ENCODE measurements around the gene ATP11B. TPM values are rescaled to one million over a fixed set of nuclear protein-coding genes. Genes with fewer than 3 reads are reported as not detected.
"Not testable (repeated sequence)": the region's sequence is repeated elsewhere in the genome, so short reads cannot be mapped to it uniquely, and the experiment has no call there.

Gene ATP11B
- total and polyA plus RNA-seq, 9 of the 15 experiments (the other 6 are each of a cell fraction or from before 2014, with no cell fraction given) = 11.9 to 68.7 (median 41.8) TPM

DNA sequence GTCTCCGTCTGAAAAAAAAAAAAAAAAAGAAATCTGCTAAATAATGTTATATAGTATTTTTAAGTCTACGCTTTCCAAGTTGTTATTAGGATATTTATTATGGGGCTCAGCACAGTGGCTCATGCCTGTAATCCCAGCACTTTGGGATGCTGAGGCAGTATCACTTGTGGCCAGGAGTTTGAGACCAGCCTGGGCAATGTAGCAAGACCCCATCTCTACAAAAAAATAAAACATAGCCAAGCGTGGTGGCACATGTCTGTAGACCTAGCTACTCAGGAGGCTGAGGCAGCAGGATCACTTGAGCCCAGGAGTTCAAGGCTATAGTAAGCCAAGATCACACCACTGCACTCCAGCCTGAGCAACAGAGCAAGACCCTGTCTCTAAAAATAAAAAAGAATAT is 77.6 kb downstream of the ATP11B start:
- H3K9me1 ChIP-seq (ENCODE audit: control insufficient read depth, insufficient read depth, low read length); DNase-seq (ENCODE audit: extremely low read depth in 1 of 4, low spot score in 3 of 4); FAIRE-seq; H3K9ac ChIP-seq (ENCODE audit: insufficient read depth in 1 of 2, low read depth in 2 of 2, low read length in 2 of 2); intact Hi-C loops (cut with micrococcal nuclease); in situ Hi-C loops (cut with MboI); H3K4me3 ChIP-seq; H3K9me3 ChIP-seq (replicated peaks; ENCODE audit: control insufficient read depth, insufficient read depth, low read depth, low read length); H3K27ac ChIP-seq (ENCODE audit: extremely low read depth, low read depth, low read length); H3K4me2 ChIP-seq (ENCODE audit: insufficient read depth, low read length); H4K20me1 ChIP-seq (replicated peaks; ENCODE audit: control insufficient read depth, insufficient read depth, low read length); BruUV-seq (replicated peaks); POLR2A ChIA-PET; CTCF ChIA-PET (ENCODE audit: low intra/inter-chr PET ratio); H3K79me2 ChIP-seq (ENCODE audit: control insufficient read depth, insufficient read depth, low read length); ATAC-seq; H3K4me1 ChIP-seq (replicated peaks in 1 of 2; ENCODE audit: control insufficient read depth in 2 of 2, insufficient read depth in 2 of 2, low read length in 2 of 2); H3K27me3 ChIP-seq (ENCODE audit: control insufficient read depth in 2 of 2, insufficient read depth in 2 of 2, low read length in 2 of 2); H2AFZ ChIP-seq (ENCODE audit: low read depth, low read length): not testable (repeated sequence)
- 98% methylated on average over 2 of the region's 3 CpGs for WGBS (ENCODE audit: insufficient coverage, low coverage, missing lambda C conversion rate)
- peaks cover 74% of the 10 kb centered on the region for H3K36me3 ChIP-seq (ENCODE audit: control insufficient read depth, insufficient read depth, low read length)
- peak; percentile 81 for TF ChIP-seq ZNF121 (CRISPR knock-in tag; conservative IDR thresholded peaks at IDR 0.05)

GRCh38 chr3:182879031-182879611 is 85.8 kb downstream of the ATP11B start:
- Histone ChIP-seq H2AFZ (ENCODE audit: low read depth, low read length) (no peak overlapping the region), H4K20me1 (replicated peaks; ENCODE audit: control insufficient read depth, insufficient read depth, low read length) (no peaks in the 10 kb centered on the region), H3K79me2 (ENCODE audit: control insufficient read depth, insufficient read depth, low read length) (no peaks in the 10 kb centered on the region), H3K36me3 (ENCODE audit: control insufficient read depth, insufficient read depth, low read length) (peaks cover 66% of the 10 kb centered on the region), H3K9ac (ENCODE audit: insufficient read depth in 1 of 2, low read depth in 2 of 2, low read length in 2 of 2) (no peak overlapping the region), H3K27me3 (ENCODE audit: control insufficient read depth in 2 of 2, insufficient read depth in 2 of 2, low read length in 2 of 2) (no peaks in the 10 kb centered on the region), H3K4me1 (replicated peaks in 1 of 2; ENCODE audit: control insufficient read depth in 2 of 2, insufficient read depth in 2 of 2, low read length in 2 of 2) (no peaks in the 10 kb centered on the region), H3K27ac (ENCODE audit: extremely low read depth, low read depth, low read length) (no peak overlapping the region), H3K9me1 (ENCODE audit: control insufficient read depth, insufficient read depth, low read length) (no peaks in the 10 kb centered on the region), H3K4me3 (no peak overlapping the region), H3K4me2 (ENCODE audit: insufficient read depth, low read length) (no peak overlapping the region), H3K9me3 (replicated peaks; ENCODE audit: control insufficient read depth, insufficient read depth, low read depth, low read length) (no peaks in the 10 kb centered on the region)
- BruUV-seq (replicated peaks) = no TSS peak
- FAIRE-seq (no peak), ATAC-seq (no peak), DNase-seq (ENCODE audit: extremely low read depth in 1 of 4, low spot score in 3 of 4) (no peak)
- POLR2A ChIA-PET = no interaction called here
- WGBS (ENCODE audit: insufficient coverage, low coverage, missing lambda C conversion rate) = 93% methylated on average over 1 of the region's 1 CpG
- CTCF ChIA-PET (ENCODE audit: low intra/inter-chr PET ratio) = no interaction called here
- intact Hi-C loops (cut with micrococcal nuclease) (no loop called here), in situ Hi-C loops (cut with MboI) (no loop called here)
- TF ChIP-seq TAF1 (IDR thresholded peaks at IDR 0.05; ENCODE audit: control insufficient read depth, extremely low read depth, insufficient read depth, low read length, severe bottlenecking) = no peak
- TF ChIP-seq, protein P1, sequence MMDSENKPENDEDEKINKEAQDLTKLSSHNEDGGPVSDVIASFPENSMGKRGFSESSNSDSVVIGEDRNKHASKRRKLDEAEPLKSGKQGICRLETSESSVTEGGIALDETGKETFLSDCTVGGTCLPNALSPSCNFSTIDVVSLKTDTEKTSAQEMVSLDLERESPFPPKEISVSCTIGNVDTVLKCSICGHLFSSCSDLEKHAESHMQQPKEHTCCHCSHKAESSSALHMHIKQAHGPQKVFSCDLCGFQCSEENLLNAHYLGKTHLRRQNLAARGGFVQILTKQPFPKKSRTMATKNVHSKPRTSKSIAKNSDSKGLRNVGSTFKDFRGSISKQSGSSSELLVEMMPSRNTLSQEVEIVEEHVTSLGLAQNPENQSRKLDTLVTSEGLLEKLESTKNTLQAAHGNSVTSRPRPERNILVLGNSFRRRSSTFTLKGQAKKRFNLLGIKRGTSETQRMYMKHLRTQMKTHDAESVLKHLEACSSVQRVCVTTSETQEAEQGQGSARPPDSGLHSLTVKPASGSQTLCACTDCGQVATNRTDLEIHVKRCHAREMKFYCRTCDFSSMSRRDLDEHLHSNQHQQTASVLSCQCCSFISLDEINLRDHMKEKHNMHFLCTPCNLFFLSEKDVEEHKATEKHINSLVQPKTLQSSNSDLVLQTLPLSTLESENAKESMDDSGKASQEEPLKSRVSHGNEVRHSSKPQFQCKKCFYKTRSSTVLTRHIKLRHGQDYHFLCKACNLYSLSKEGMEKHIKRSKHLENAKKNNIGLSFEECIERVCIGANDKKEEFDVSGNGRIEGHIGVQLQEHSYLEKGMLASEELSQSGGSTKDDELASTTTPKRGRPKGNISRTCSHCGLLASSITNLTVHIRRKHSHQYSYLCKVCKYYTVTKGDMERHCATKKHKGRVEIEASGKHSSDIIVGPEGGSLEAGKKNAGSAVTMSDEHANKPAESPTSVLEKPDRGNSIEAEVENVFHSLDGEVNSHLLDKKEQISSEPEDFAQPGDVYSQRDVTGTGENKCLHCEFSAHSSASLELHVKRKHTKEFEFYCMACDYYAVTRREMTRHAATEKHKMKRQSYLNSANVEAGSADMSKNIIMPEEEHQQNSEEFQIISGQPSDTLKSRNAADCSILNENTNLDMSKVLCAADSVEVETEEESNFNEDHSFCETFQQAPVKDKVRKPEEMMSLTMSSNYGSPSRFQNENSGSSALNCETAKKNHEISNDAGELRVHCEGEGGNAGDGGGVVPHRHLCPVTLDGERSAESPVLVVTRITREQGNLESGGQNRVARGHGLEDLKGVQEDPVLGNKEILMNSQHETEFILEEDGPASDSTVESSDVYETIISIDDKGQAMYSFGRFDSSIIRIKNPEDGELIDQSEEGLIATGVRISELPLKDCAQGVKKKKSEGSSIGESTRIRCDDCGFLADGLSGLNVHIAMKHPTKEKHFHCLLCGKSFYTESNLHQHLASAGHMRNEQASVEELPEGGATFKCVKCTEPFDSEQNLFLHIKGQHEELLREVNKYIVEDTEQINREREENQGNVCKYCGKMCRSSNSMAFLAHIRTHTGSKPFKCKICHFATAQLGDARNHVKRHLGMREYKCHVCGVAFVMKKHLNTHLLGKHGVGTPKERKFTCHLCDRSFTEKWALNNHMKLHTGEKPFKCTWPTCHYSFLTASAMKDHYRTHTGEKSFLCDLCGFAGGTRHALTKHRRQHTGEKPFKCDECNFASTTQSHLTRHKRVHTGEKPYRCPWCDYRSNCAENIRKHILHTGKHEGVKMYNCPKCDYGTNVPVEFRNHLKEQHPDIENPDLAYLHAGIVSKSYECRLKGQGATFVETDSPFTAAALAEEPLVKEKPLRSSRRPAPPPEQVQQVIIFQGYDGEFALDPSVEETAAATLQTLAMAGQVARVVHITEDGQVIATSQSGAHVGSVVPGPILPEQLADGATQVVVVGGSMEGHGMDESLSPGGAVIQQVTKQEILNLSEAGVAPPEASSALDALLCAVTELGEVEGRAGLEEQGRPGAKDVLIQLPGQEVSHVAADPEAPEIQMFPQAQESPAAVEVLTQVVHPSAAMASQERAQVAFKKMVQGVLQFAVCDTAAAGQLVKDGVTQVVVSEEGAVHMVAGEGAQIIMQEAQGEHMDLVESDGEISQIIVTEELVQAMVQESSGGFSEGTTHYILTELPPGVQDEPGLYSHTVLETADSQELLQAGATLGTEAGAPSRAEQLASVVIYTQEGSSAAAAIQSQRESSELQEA (IDR thresholded peaks at IDR 0.05; ENCODE audit: low read depth) = no peak
- TF ChIP-seq ZNF121 (CRISPR knock-in tag; conservative IDR thresholded peaks at IDR 0.05) = no peak
- TF ChIP-seq, protein P2, sequence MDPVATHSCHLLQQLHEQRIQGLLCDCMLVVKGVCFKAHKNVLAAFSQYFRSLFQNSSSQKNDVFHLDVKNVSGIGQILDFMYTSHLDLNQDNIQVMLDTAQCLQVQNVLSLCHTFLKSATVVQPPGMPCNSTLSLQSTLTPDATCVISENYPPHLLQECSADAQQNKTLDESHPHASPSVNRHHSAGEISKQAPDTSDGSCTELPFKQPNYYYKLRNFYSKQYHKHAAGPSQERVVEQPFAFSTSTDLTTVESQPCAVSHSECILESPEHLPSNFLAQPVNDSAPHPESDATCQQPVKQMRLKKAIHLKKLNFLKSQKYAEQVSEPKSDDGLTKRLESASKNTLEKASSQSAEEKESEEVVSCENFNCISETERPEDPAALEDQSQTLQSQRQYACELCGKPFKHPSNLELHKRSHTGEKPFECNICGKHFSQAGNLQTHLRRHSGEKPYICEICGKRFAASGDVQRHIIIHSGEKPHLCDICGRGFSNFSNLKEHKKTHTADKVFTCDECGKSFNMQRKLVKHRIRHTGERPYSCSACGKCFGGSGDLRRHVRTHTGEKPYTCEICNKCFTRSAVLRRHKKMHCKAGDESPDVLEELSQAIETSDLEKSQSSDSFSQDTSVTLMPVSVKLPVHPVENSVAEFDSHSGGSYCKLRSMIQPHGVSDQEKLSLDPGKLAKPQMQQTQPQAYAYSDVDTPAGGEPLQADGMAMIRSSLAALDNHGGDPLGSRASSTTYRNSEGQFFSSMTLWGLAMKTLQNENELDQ (CRISPR knock-in tag; IDR thresholded peaks at IDR 0.05; ENCODE audit: borderline replicate concordance) = no peak
